Activated B cell treated with CpG ODN at 0.5 μM for 24 hours (primary cell): ENCODE results near the gene PHOX2A. TPM values are rescaled to one million over a fixed set of nuclear protein-coding genes. Genes with fewer than 3 reads are reported as not detected.

Experiments used
- ATAC-seq: fragments of 200-7000 bp; cut with Tn5 transposase; one replicate; pipeline ENCODE4 v1.10.0; 2021; ENCODE audit warnings: low read depth, mild to moderate bottlenecking, moderate library complexity
- CTCF ChIA-PET: fragments of 350-600 bp; sonication (Branson Sonifier 250); formaldehyde crosslinking; loops from one replicate; lab custom pipeline; 2021; ENCODE audit warnings: antibody characterized with exemption; lab: Charles Lee
- POLR2A ChIA-PET: fragments of 350-600 bp; sonication (Branson Sonifier 250); formaldehyde crosslinking; loops from one replicate; lab custom pipeline; 2021; ENCODE audit warnings: antibody characterized with exemption; lab: Charles Lee
- DNase-seq: peaks from one replicate; pipeline ENCODE4 v3.0.0; 2022
- H3K27ac Mint-ChIP-seq: one replicate; pipeline ENCODE4 v1.8.0; 2020; ENCODE audit warnings: mixed read lengths
- H3K27me3 Mint-ChIP-seq: one replicate; pipeline ENCODE4 v1.8.0; 2021; ENCODE audit warnings: mixed read lengths
- H3K36me3 Mint-ChIP-seq: one replicate; pipeline ENCODE4 v1.8.0; 2021; ENCODE audit warnings: low read depth, mixed read lengths
- H3K4me1 Mint-ChIP-seq: one replicate; pipeline ENCODE4 v1.8.0; 2021; ENCODE audit warnings: mixed read lengths
- H3K4me3 Mint-ChIP-seq: one replicate; pipeline ENCODE4 v1.8.0; 2020; ENCODE audit warnings: mild to moderate bottlenecking, mixed read lengths
- H3K9me3 Mint-ChIP-seq: one replicate; pipeline ENCODE4 v1.8.0; 2020; ENCODE audit warnings: mixed read lengths
- intact Hi-C: fragments of 100-400 bp; cut with micrococcal nuclease; formaldehyde crosslinking; loops from one replicate; pipeline ENCODE4 v1.15.1; 2024
- total RNA-seq: library from RNA; stranded (reverse); gene quantifications from 2 replicates; pipeline ENCODE4 v1.2.3, GENCODE V29; 2022
- TF ChIP-seq, protein P1 (sequence below): fragments of 200-600 bp; IDR thresholded peaks from one replicate; pipeline ENCODE4 v1.8.0; 2022; ENCODE audit warnings: antibody characterized with exemption, mild to moderate bottlenecking

Gene PHOX2A
- total RNA-seq, 1 donor from 2014 or later, result not detected

DNA sequence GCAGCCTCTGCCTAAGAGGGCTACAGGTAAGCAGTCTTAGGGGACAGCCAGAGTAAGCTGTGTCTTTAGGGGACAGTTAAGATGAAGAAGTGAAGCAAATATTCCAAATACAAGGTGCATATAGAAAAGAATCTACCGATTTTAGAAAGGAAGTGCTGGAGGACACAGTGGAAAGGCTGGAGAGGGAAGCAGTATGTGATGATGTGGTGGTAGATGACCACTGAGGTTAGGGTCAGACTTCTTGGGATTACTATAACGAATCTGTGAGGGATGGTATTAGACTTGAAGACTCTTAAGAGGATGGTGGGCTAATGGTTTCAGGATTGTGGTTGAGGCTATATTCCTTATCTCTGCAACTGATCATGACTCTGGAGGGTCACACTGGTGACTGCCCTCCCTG, 40.0 kb upstream of the PHOX2A start:
- Mint-ChIP-seq H3K27me3 (peaks cover 24% of the 10 kb centered on the region), H3K4me3 (no peak overlapping the region), H3K9me3 (no peaks in the 10 kb centered on the region), H3K4me1 (no peaks in the 10 kb centered on the region), H3K36me3 (no peaks in the 10 kb centered on the region), H3K27ac (no peak overlapping the region)
- CTCF ChIA-PET, result no interaction called here
- ATAC-seq (no peak), DNase-seq (no peak)
- POLR2A ChIA-PET, result interaction anchor here (0.6 kb wide), 1 partner anchor 150 kb away, joined by 6 read pairs; the partner anchor contains the start of gene CLPB
- intact Hi-C loops, result no loop called here
- TF ChIP-seq, protein P1, sequence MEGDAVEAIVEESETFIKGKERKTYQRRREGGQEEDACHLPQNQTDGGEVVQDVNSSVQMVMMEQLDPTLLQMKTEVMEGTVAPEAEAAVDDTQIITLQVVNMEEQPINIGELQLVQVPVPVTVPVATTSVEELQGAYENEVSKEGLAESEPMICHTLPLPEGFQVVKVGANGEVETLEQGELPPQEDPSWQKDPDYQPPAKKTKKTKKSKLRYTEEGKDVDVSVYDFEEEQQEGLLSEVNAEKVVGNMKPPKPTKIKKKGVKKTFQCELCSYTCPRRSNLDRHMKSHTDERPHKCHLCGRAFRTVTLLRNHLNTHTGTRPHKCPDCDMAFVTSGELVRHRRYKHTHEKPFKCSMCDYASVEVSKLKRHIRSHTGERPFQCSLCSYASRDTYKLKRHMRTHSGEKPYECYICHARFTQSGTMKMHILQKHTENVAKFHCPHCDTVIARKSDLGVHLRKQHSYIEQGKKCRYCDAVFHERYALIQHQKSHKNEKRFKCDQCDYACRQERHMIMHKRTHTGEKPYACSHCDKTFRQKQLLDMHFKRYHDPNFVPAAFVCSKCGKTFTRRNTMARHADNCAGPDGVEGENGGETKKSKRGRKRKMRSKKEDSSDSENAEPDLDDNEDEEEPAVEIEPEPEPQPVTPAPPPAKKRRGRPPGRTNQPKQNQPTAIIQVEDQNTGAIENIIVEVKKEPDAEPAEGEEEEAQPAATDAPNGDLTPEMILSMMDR, result no peak

DNA sequence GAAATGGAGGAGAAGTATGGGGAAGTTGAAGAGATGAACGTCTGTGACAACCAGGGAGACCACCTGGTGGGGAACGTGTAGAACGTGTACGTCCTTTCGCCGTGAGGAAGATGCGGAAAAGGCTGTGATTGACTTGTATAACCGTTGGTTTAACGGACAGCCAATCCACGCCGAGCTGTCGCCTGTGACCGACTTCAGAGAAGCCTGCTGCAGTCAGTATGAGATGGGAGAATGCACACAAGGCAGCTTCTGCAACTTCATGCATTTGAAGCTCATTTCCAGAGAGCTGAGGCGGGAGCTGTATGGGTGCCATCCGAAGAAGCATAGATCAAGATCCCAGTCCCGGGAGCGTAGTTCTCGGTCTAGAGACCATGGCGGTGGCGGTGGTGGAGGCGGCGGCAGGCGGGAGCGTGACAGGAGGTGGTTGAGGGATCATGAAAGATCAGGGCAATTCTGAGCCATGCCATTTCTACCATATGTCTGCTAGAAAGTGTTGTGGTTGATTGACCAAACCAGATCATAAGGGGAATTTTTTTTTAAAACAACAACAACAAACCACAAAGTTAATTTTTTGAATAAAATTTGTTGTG, 36.8 kb upstream of the PHOX2A start:
- DNase-seq (no peak), ATAC-seq (no peak)
- TF ChIP-seq, protein P1, result no peak
- H3K4me1 Mint-ChIP-seq, result no peaks in the 10 kb centered on the region
- H3K27me3 Mint-ChIP-seq, result peaks cover 31% of the 10 kb centered on the region
- H3K36me3 Mint-ChIP-seq, result no peaks in the 10 kb centered on the region
- H3K9me3 Mint-ChIP-seq, result no peaks in the 10 kb centered on the region
- no peak overlapping the region for H3K4me3 Mint-ChIP-seq
- POLR2A ChIA-PET, result no interaction called here
- CTCF ChIA-PET, result no interaction called here
- H3K27ac Mint-ChIP-seq, result no peak overlapping the region
- intact Hi-C loops, result no loop called here

DNA sequence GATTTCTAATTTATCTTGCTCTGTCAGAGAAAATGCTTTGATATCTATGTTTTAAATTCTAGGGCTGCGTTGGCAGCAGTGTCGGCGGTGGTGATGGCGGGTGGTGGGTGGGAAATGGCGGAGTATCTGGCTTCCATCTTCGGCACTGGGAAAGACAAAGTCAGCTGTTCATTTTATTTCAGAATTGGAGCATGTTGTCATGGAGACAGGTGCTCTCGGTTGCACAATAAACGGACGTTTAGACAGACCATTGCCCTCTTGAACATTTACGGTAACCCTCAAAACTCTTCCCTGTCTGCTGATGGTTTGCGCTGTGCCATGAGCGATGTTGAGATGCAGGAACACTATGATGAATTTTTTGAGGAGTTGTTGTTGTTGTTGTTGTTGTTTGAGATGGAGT, 36.1 kb upstream of the PHOX2A start:
- Mint-ChIP-seq H3K27ac (no peak overlapping the region), H3K36me3 (no peaks in the 10 kb centered on the region), H3K4me1 (no peaks in the 10 kb centered on the region), H3K27me3 (peaks cover 34% of the 10 kb centered on the region), H3K9me3 (no peaks in the 10 kb centered on the region), H3K4me3 (no peak overlapping the region)
- no peak for ATAC-seq
- no peak for DNase-seq
- intact Hi-C loops, result no loop called here
- ChIA-PET CTCF (no interaction called here), POLR2A (no interaction called here)
- TF ChIP-seq, protein P1, result no peak

DNA sequence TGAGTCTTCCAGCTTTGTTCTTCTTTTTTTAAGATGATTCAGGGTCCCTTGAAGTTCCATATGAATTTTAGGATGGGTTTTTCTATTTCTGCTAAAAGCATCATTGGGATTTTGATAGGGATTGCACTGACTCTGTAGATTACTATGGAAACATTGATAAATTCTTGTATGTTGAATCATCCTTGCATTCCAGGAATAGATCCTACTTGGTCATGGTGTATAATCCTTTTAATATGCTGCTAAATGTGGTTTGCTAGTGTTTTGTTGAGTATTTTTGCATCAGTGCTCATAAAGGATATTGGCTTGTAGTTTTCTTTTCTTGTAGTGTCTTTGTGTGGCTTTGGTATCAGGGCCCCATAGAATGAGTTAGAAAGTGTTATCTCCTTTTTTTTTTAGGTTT, 34.9 kb upstream of the PHOX2A start:
- H3K9me3 Mint-ChIP-seq, result no peaks in the 10 kb centered on the region

DNA sequence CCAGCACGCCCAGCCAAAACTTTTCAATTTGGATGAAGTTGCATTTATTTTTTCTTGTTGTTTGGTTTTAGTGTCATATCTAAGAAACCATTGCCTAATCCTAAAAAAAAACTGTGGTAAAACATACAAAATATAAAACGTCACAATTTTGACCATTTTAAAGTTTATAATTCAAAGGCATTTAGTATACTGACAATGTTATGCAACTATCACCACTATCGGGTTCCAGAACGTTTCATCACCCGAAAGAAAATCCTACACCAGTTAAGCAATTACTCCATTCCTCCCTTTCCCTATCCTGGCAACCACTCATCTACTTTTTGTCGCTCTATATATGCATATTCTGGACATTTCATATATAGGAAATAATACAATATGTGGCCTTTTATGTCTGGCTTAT, 30.5 kb upstream of the PHOX2A start:
- TF ChIP-seq, protein P1, result no peak
- no peak for ATAC-seq
- Mint-ChIP-seq H3K36me3 (no peaks in the 10 kb centered on the region), H3K4me3 (no peak overlapping the region), H3K27me3 (peaks cover 18% of the 10 kb centered on the region), H3K27ac (no peak overlapping the region), H3K4me1 (peaks cover 3% of the 10 kb centered on the region), H3K9me3 (no peaks in the 10 kb centered on the region)
- intact Hi-C loops, result no loop called here
- ChIA-PET POLR2A (no interaction called here), CTCF (no interaction called here)
- DNase-seq, result no peak

More for the DNA sequence above, 34.9 kb upstream of the PHOX2A start:
- no peaks in the 10 kb centered on the region for H3K36me3 Mint-ChIP-seq
- TF ChIP-seq, protein P1, result no peak
- H3K27me3 Mint-ChIP-seq, result peaks cover 30% of the 10 kb centered on the region
- ATAC-seq (no peak), DNase-seq (no peak)
- CTCF ChIA-PET, result no interaction called here
- intact Hi-C loops, result no loop called here
- H3K27ac Mint-ChIP-seq, result no peak overlapping the region
- no peak overlapping the region for H3K4me3 Mint-ChIP-seq
- POLR2A ChIA-PET, result no interaction called here
- H3K4me1 Mint-ChIP-seq, result no peaks in the 10 kb centered on the region
